Large intestine (tissue), 3 donors: ENCODE measurements around the gene ADGRB2. TPM values are rescaled to one million over a fixed set of nuclear protein-coding genes. Genes with fewer than 3 reads are reported as not detected.

ENCODE experiments used
- DNase-seq, 2 donors: peaks; one replicate each; pipeline versions ENCODE4 v3.0.0 to v3.0.0-alpha.2; 2013
- H3K27ac ChIP-seq: one replicate; pipeline ENCODE4 v1.5.1; 2013; ENCODE audit warnings: low read length
- H3K27me3 ChIP-seq: 2 replicates; pipeline ENCODE4 v1.6.1; 2013; ENCODE audit warnings: low read length; ENCODE audit not compliant: control insufficient read depth, insufficient read depth
- H3K36me3 ChIP-seq: 2 replicates; pipeline ENCODE4 v1.6.1; 2013; ENCODE audit warnings: low read length; ENCODE audit not compliant: control insufficient read depth, insufficient read depth
- H3K4me1 ChIP-seq: one replicate; pipeline ENCODE4 v1.6.1; 2013; ENCODE audit warnings: low read length; ENCODE audit not compliant: control insufficient read depth, insufficient read depth
- H3K4me3 ChIP-seq: one replicate; pipeline ENCODE4 v1.5.1; 2013; ENCODE audit warnings: low read length
- H3K9me3 ChIP-seq: one replicate; pipeline ENCODE4 v1.6.1; 2013; ENCODE audit warnings: mild to moderate bottlenecking, low read depth, low read length, moderate library complexity; ENCODE audit not compliant: control insufficient read depth
- WGBS: methylation state at CpG from one replicate; pipeline ENCODE4 v1.1.5; 2013; ENCODE audit warnings: low lambda C conversion rate; ENCODE audit not compliant: insufficient coverage; 5-methylcytosine and 5-hydroxymethylcytosine counted together
- polyA plus RNA-seq: library from polyadenylated mRNA; unstranded; fragments of 120-200 nt; gene quantifications from one replicate; pipeline ENCODE4 v1.2.1, GENCODE V29; 2013

The ADGRB2 gene
- polyA plus RNA-seq, 1 donor: 56.1 TPM

GRCh38 chr1:31679676-31680230, 84.4 kb downstream of the ADGRB2 start:
- Histone ChIP-seq H3K9me3 (no peaks in the 10 kb centered on the region), H3K36me3 (peaks cover 61% of the 10 kb centered on the region), H3K27me3 (no peaks in the 10 kb centered on the region), H3K27ac (no peak overlapping the region), H3K4me3 (no peak overlapping the region), H3K4me1 (peaks cover 17% of the 10 kb centered on the region)
- DNase-seq: no peak
- no CpG with 5 or more reads among the region's 23 CpGs for WGBS

- peaks cover 65% of the 10 kb centered on the region for H3K36me3 ChIP-seq
- H3K27me3 ChIP-seq: no peaks in the 10 kb centered on the region
- no peak overlapping the region for H3K27ac ChIP-seq
- no peak overlapping the region for H3K4me3 ChIP-seq
- no CpG with 5 or more reads among the region's 2 CpGs for WGBS
- H3K9me3 ChIP-seq: no peaks in the 10 kb centered on the region
- DNase-seq: no peak
- H3K4me1 ChIP-seq: peaks cover 11% of the 10 kb centered on the region
Measured at GRCh38 chr1:31679091-31679490, 85.0 kb downstream of the ADGRB2 start.

- 83% methylated on average over 1 of the region's 4 CpGs for WGBS
- peaks cover 7% of the 10 kb centered on the region for H3K4me1 ChIP-seq
- H3K27ac ChIP-seq: no peak overlapping the region
- no peak overlapping the region for H3K4me3 ChIP-seq
- DNase-seq: no peak
- H3K36me3 ChIP-seq: peaks cover 61% of the 10 kb centered on the region
- H3K9me3 ChIP-seq: no peaks in the 10 kb centered on the region
- H3K27me3 ChIP-seq: no peaks in the 10 kb centered on the region
Measured at GRCh38 chr1:31678681-31679080, 85.5 kb downstream of the ADGRB2 start.

- no peak overlapping the region for H3K27ac ChIP-seq
- no peak overlapping the region for H3K4me3 ChIP-seq
- no peak for DNase-seq
- no peaks in the 10 kb centered on the region for H3K27me3 ChIP-seq
- no CpG with 5 or more reads among the region's 6 CpGs for WGBS
- peaks cover 60% of the 10 kb centered on the region for H3K36me3 ChIP-seq
- no peaks in the 10 kb centered on the region for H3K9me3 ChIP-seq
- H3K4me1 ChIP-seq: peaks cover under 1% of the 10 kb centered on the region
Measured at GRCh38 chr1:31677949-31678348, 86.2 kb downstream of the ADGRB2 start.

- WGBS: no CpG with 5 or more reads among the region's 3 CpGs
- H3K4me3 ChIP-seq: no peak overlapping the region
- no peaks in the 10 kb centered on the region for H3K9me3 ChIP-seq
- H3K4me1 ChIP-seq: no peaks in the 10 kb centered on the region
- no peaks in the 10 kb centered on the region for H3K27me3 ChIP-seq
- no peak for DNase-seq
- H3K36me3 ChIP-seq: peaks cover 58% of the 10 kb centered on the region
- no peak overlapping the region for H3K27ac ChIP-seq
Measured at GRCh38 chr1:31677401-31677800, 86.7 kb downstream of the ADGRB2 start.

Other genes starting within 250 kb of the ADGRB2 start
- 37.7 TPM for gene TINAGL1, start 187.8 kb downstream of the ADGRB2 start, polyA plus RNA-seq
- 0.81 TPM for gene HCRTR1, start 146.7 kb downstream of the ADGRB2 start, polyA plus RNA-seq
- gene PEF1, start 119.5 kb downstream of the ADGRB2 start, polyA plus RNA-seq: 57.4 TPM
- 188 TPM for gene COL16A1, start 60.3 kb downstream of the ADGRB2 start, polyA plus RNA-seq
- gene SPOCD1, start 51.7 kb upstream of the ADGRB2 start, polyA plus RNA-seq: 1.2 TPM
- gene PTP4A2, start 174.0 kb upstream of the ADGRB2 start, polyA plus RNA-seq: 188 TPM
- gene KHDRBS1, start 249.5 kb upstream of the ADGRB2 start, polyA plus RNA-seq: 130 TPM